Panc1 (cell line): ENCODE results near the gene NUB1. TPM values are rescaled to one million over a fixed set of nuclear protein-coding genes. Genes with fewer than 3 reads are reported as not detected.

Source experiments
- ATAC-seq: fragments of 200-7000 bp; cut with Tn5 transposase; 2 replicates; pipeline ENCODE4 v1.9.1; 2020; ENCODE audit warnings: mild to moderate bottlenecking, moderate library complexity
- BruUV-seq: library from RNA; stranded (reverse); fragments of 400-500 nt; replicated peaks from 2 replicates; lab custom pipeline; 2021; lab: Mats Ljungman, UMichigan
- CTCF ChIA-PET: fragments of 300-600 bp; sonication (Branson Sonifier 250); formaldehyde crosslinking; loops from one replicate; lab custom pipeline; 2022; ENCODE audit warnings: antibody characterized with exemption; lab: Charles Lee
- POLR2A ChIA-PET: fragments of 300-600 bp; sonication (Branson Sonifier 250); formaldehyde crosslinking; loops from one replicate; lab custom pipeline; 2022; ENCODE audit warnings: antibody characterized with exemption; lab: Charles Lee
- DNase-seq: peaks from one replicate; pipeline ENCODE4 v3.0.0-alpha.2; 2010; ENCODE audit warnings: low read depth, low spot score
- H3K27ac ChIP-seq: 2 replicates; pipeline ENCODE4 v1.5.1; 2011; ENCODE audit warnings: mild to moderate bottlenecking, low read length, inconsistent platforms
- H3K27me3 ChIP-seq: fragments of 200-500 bp; sonication (Bioruptor generic); 2 replicates; pipeline ENCODE4 v1.6.0; 2014; ENCODE audit warnings: low read length, inconsistent platforms; ENCODE audit not compliant: control insufficient read depth, insufficient read depth
- H3K36me3 ChIP-seq: fragments of 200-500 bp; sonication (Bioruptor generic); 2 replicates; pipeline ENCODE4 v1.5.1; 2014; ENCODE audit warnings: inconsistent platforms, mild to moderate bottlenecking, low read length, moderate library complexity; ENCODE audit not compliant: control insufficient read depth, insufficient read depth
- H3K4me1 ChIP-seq: 2 replicates; pipeline ENCODE4 v1.5.1; 2011; ENCODE audit warnings: inconsistent platforms, mild to moderate bottlenecking, low read length, moderate library complexity; ENCODE audit not compliant: control insufficient read depth, insufficient read depth
- H3K4me3 ChIP-seq, 2 experiments: 2 replicates each; pipeline ENCODE4 v1.5.1; 2011 to 2012; ENCODE audit warnings: low read depth in 2 of 2, low read length in 2 of 2, mild to moderate bottlenecking in 2 of 2, inconsistent platforms in 1 of 2, moderate library complexity in 1 of 2
- H3K9me3 ChIP-seq: fragments of 200-500 bp; sonication (Bioruptor generic); 2 replicates; pipeline ENCODE4 v1.5.1; 2014; ENCODE audit warnings: low read depth, mild to moderate bottlenecking, inconsistent platforms, low read length, moderate library complexity; ENCODE audit not compliant: control insufficient read depth, insufficient read depth
- CTCF ChIP-seq: fragments of 450-650 bp; IDR thresholded peaks from 2 replicates; pipeline ENCODE4 v1.5.1; 2017; ENCODE audit warnings: mild to moderate bottlenecking
- POLR2AphosphoS5 ChIP-seq: IDR thresholded peaks from 2 replicates; pipeline ENCODE4 v1.6.1; 2012; ENCODE audit warnings: mild to moderate bottlenecking, low read depth, low read length, moderate library complexity
- SIN3A ChIP-seq: IDR thresholded peaks from 2 replicates; pipeline ENCODE4 v1.6.1; 2012; ENCODE audit warnings: low read depth, mild to moderate bottlenecking, low read length, moderate library complexity, borderline replicate concordance; ENCODE audit not compliant: insufficient read depth
- TCF7L2 ChIP-seq: IDR thresholded peaks from 2 replicates; pipeline ENCODE4 v1.6.1; 2011; ENCODE audit warnings: mild to moderate bottlenecking, low read depth, low read length, inconsistent platforms
- in situ Hi-C: cut with HindIII; loops from 2 replicates; pipeline ENCODE4 v1.10.0; 2016; ENCODE audit warnings: low sequenced_read_pairs, low pct_unique_long_range_greater_than_20kb
- intact Hi-C: fragments of 100-400 bp; cut with micrococcal nuclease; formaldehyde crosslinking; loops from one replicate; pipeline ENCODE4 v1.10.0; 2022; ENCODE audit not compliant: unreplicated experiment
- total RNA-seq: library from RNA; stranded (reverse); gene quantifications from one replicate; pipeline ENCODE4 v1.2.1, GENCODE V29; 2021; ENCODE audit not compliant: unreplicated experiment
- TF ChIP-seq, protein P1 (sequence below), 2 experiments: IDR thresholded peaks; 2 replicates each; pipeline ENCODE4 v1.6.1; 2011 to 2012; ENCODE audit warnings: low read depth in 2 of 2, control low read depth in 1 of 2, low read length in 1 of 2, mild to moderate bottlenecking in 1 of 2, moderate library complexity in 1 of 2; ENCODE audit not compliant: insufficient read depth in 1 of 2

Gene NUB1
- total RNA-seq, 1 experiment from 2014 or later, result 50.5 TPM

- Histone ChIP-seq H3K36me3 (no peaks in the 10 kb centered on the region), H3K4me1 (no peaks in the 10 kb centered on the region), H3K9me3 (peaks cover 4% of the 10 kb centered on the region; the same call in 1 of the 2 replicates), H3K27me3 (peaks cover 3% of the 10 kb centered on the region; the same call in 1 of the 2 replicates), H3K27ac (no peak overlapping the region), H3K4me3 (no peak overlapping the region)
- ChIA-PET POLR2A (no interaction called here), CTCF (interaction anchor here (1.2 kb wide), 1 partner anchor 8 kb away, joined by 3 read pairs; no protein-coding TSS in a partner anchor)
- in situ Hi-C loops, result no loop called here
- intact Hi-C loops, result no loop called here
- no peak for TF ChIP-seq POLR2AphosphoS5
- TF ChIP-seq TCF7L2, result no peak
- TF ChIP-seq, protein P1, sequence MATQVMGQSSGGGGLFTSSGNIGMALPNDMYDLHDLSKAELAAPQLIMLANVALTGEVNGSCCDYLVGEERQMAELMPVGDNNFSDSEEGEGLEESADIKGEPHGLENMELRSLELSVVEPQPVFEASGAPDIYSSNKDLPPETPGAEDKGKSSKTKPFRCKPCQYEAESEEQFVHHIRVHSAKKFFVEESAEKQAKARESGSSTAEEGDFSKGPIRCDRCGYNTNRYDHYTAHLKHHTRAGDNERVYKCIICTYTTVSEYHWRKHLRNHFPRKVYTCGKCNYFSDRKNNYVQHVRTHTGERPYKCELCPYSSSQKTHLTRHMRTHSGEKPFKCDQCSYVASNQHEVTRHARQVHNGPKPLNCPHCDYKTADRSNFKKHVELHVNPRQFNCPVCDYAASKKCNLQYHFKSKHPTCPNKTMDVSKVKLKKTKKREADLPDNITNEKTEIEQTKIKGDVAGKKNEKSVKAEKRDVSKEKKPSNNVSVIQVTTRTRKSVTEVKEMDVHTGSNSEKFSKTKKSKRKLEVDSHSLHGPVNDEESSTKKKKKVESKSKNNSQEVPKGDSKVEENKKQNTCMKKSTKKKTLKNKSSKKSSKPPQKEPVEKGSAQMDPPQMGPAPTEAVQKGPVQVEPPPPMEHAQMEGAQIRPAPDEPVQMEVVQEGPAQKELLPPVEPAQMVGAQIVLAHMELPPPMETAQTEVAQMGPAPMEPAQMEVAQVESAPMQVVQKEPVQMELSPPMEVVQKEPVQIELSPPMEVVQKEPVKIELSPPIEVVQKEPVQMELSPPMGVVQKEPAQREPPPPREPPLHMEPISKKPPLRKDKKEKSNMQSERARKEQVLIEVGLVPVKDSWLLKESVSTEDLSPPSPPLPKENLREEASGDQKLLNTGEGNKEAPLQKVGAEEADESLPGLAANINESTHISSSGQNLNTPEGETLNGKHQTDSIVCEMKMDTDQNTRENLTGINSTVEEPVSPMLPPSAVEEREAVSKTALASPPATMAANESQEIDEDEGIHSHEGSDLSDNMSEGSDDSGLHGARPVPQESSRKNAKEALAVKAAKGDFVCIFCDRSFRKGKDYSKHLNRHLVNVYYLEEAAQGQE (IDR thresholded peaks at IDR 0.05; ENCODE audit: insufficient read depth in 1 of 2, low read depth in 2 of 2, low read length in 1 of 2), result no peak
- no peak for TF ChIP-seq SIN3A
- no peak for TF ChIP-seq CTCF
- DNase-seq, result no peak
- no TSS peak for BruUV-seq
- ATAC-seq, result no peak
These were observed 34.8 kb upstream of the NUB1 start for GRCh38 chr7:151306860-151307259.

GRCh38 chr7:151307536-151307935, 34.1 kb upstream of the NUB1 start:
- no peak overlapping the region for H3K4me3 ChIP-seq
- ATAC-seq (no peak), DNase-seq (no peak)
- H3K36me3 ChIP-seq, result no peaks in the 10 kb centered on the region
- in situ Hi-C loops, result no loop called here
- H3K4me1 ChIP-seq, result no peaks in the 10 kb centered on the region
- H3K9me3 ChIP-seq, result peaks cover 4% of the 10 kb centered on the region; the same call in 1 of the 2 replicates
- BruUV-seq, result no TSS peak
- H3K27ac ChIP-seq, result no peak overlapping the region
- ChIA-PET POLR2A (no interaction called here), CTCF (interaction anchor here (1.2 kb wide), 1 partner anchor 7 kb away, joined by 3 read pairs; no protein-coding TSS in a partner anchor)
- intact Hi-C loops, result no loop called here
- TF ChIP-seq TCF7L2 (no peak), POLR2AphosphoS5 (no peak)
- H3K27me3 ChIP-seq, result peaks cover 2% of the 10 kb centered on the region; the same call in 1 of the 2 replicates

DNA sequence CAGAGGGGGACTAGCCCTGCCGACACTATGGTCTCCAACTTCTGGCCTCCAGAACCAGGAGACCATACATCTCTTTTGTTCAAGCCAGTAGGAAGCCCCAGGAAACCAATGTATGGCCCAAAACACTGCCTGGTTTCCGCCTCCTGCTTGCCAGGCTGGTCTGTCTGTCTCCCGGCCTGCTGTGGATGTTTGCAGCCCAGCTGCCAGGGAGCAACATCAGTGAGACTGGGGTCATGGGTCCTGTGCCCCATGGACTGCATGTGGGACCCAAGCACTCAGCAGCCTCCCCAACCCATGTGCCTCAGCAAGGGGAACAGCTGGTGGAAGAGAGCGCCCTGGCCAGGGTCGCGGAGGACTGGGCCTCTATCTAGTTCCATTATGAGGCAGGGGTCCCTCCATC, 33.4 kb upstream of the NUB1 start:
- H3K27ac ChIP-seq, result no peak overlapping the region
- in situ Hi-C loops, result no loop called here

More for the DNA sequence above, 33.4 kb upstream of the NUB1 start:
- H3K4me3 ChIP-seq, result no peak overlapping the region
- no peak for ATAC-seq
- CTCF ChIA-PET, result no interaction called here
- POLR2A ChIA-PET, result no interaction called here
- no peaks in the 10 kb centered on the region for H3K36me3 ChIP-seq
- TF ChIP-seq POLR2AphosphoS5, result no peak
- TF ChIP-seq, protein P1 (IDR thresholded peaks at IDR 0.05; ENCODE audit: insufficient read depth in 1 of 2, low read depth in 2 of 2, low read length in 1 of 2), result no peak
- no peak for TF ChIP-seq CTCF
- intact Hi-C loops, result no loop called here
- H3K4me1 ChIP-seq, result no peaks in the 10 kb centered on the region
- H3K9me3 ChIP-seq, result peaks cover 4% of the 10 kb centered on the region; the same call in 1 of the 2 replicates
- H3K27me3 ChIP-seq, result no peaks in the 10 kb centered on the region
- DNase-seq, result no peak
- no TSS peak for BruUV-seq
